A673 (cell line): Measurements from ENCODE around the gene AREG.

Experiments
- CTCF ChIP-seq: fragments of 300-800, 200-600 bp; sonication (generic); conservative IDR thresholded peaks from 2 replicates; pipeline ENCODE4 v1.5.1; 2017; ENCODE audit warnings: low read depth, mild to moderate bottlenecking, antibody characterized with exemption, low read length, moderate library complexity, mixed read lengths
- EZH2 ChIP-seq: fragments of 200-600 bp; sonication (generic); IDR thresholded peaks from 2 replicates; pipeline ENCODE4 v1.6.1; 2017; ENCODE audit warnings: borderline replicate concordance, low read depth, mild to moderate bottlenecking, mixed read lengths, antibody characterized with exemption, low read length; ENCODE audit not compliant: poor library complexity, severe bottlenecking

- TF ChIP-seq CTCF (no peak), EZH2 (no peak)
Measured at GRCh38 chr4:74424111-74424510, 20.8 kb upstream of the AREG start.
